Endothelial cell of hepatic sinusoid (primary cell): ENCODE data around the gene MEIOSIN.
"Not testable (repeated sequence)": the region's sequence is repeated elsewhere in the genome, so short reads cannot be mapped to it uniquely, and the experiment has no call there.

ENCODE experiments used
- in situ Hi-C: cut with HindIII; loops from 2 replicates; pipeline ENCODE4 v1.10.0; 2017; ENCODE audit warnings: low sequenced_read_pairs

The MEIOSIN gene

DNA sequence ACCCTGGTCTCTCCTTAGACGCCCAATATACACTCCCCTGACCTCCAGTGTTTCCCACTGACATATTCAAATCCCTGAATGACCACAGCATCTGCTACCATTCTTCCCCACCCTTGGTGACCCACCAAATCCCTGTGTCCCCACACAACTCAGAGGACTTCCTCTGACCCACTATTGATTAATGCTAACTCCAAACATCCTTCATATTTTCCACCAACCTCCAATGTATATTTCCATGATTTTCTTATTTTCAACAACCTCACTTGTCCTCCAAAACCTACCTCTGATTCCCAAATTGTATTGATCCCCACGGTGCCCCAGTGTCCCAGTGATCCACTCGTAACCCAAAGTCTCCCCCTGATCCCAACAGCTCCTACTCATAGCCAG, 59.9 kb downstream of the MEIOSIN start:
- in situ Hi-C loops = no loop called here

DNA sequence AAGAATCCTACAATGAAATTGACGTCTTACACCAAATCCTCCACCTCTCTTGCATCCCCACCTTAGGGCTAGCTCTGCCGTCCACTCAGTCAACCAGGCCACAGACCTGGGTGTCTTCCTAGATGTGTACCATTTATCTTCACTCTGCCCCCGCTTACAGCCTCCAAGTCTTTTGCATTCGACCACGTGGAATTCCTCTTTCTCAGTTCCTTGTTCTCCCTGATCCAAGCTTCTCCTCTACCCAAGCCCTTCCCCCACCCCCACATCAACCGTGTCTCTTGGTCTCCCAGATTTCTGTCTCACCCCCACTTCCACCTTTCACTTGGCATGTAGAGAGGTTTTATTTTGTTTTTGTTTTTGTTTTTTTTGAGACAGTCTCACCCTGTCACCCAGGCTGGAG, 60.6 kb downstream of the MEIOSIN start:
- in situ Hi-C loops = no loop called here

- in situ Hi-C loops = no loop called here
Observed at GRCh38 chr19:45794627-45795026, 61.4 kb downstream of the MEIOSIN start.

DNA sequence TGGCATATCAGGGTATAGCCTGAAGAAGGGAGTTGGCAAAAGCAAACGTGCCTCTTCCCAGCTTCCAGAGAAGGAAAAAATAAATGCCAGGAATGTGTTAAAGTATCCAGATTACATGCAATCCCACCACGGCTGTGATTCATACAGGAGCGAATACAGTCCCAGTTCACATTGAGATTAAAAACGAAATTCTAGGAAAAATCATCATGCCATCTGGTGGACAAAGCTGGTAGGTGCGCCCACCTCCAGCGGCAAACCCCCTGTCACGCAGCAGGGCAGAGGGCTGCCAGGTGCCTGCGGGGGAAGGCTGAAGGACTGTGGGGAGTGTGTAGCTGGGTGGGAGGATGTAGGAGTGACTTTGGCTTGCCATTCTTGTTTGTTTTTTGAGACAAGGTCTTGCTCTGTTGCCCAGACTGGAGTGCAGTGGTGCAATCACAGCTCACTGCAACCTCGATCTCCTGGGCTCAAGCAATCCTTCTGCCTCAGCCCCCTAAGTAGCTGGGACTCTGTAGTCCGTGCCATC, 65.8 kb downstream of the MEIOSIN start:
- in situ Hi-C loops = no loop called here

GRCh38 chr19:45799541-45799940, 66.3 kb downstream of the MEIOSIN start:
- in situ Hi-C loops = not testable (repeated sequence)

GRCh38 chr19:45800070-45800553, 66.9 kb downstream of the MEIOSIN start:
- in situ Hi-C loops = no loop called here

DNA sequence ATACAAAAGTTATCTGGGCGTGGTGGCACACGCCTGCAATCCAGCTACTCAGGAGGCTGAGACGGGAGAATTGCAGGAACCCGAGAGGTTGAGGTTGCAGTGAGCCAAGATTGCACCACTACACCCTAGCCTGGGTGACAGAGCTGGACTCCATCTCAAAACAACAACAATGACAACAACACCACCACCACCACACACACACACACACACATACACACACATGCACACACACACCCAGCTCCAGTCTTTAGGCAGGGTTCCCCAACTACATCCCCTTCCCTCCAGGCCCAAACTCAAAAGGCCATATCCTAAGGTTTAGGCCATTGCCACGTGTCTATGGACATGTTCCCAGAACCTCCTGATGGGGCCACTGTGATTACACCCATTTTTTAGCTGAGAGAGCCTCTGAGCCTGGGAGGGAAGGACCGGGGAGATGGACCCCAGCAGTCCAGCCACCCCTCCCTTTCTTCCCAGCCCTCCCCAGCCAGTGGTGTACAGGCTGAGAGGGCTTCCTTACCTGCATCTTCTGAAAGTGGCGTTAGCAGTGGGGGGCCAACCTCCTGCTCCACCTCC, 68.5 kb downstream of the MEIOSIN start:
- in situ Hi-C loops = no loop called here

- in situ Hi-C loops = no loop called here
Observed at GRCh38 chr19:45804140-45804958, 71.1 kb downstream of the MEIOSIN start.

- in situ Hi-C loops = no loop called here
Observed at GRCh38 chr19:45804959-45805230, 71.7 kb downstream of the MEIOSIN start.

GRCh38 chr19:45805719-45806118, 72.5 kb downstream of the MEIOSIN start:
- in situ Hi-C loops = no loop called here

DNA sequence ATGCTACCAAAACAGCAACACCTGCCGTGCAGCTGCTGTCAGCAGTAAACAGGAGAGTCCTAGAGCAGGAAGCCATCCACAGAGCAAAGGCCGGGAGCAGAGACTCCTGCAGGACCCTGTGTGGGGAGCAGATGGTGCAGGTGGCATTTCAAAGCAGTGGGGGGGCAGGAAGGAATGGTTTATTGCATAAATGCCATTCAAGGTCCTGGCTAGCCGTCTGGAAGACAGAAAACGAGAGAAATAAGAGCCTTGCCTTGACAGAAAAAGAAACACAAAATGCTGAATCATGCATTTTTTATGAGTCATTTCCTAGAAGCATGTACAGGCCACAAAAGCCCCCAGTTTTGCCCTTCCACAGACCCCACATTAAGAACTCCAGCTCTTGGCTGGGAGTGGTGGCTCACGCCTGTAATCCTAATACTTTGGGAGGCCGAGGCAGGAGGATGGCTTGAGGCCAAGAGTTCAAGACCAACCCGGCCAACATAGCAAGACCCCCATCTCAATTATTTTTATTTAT, 76.5 kb downstream of the MEIOSIN start:
- in situ Hi-C loops = no loop called here

DNA sequence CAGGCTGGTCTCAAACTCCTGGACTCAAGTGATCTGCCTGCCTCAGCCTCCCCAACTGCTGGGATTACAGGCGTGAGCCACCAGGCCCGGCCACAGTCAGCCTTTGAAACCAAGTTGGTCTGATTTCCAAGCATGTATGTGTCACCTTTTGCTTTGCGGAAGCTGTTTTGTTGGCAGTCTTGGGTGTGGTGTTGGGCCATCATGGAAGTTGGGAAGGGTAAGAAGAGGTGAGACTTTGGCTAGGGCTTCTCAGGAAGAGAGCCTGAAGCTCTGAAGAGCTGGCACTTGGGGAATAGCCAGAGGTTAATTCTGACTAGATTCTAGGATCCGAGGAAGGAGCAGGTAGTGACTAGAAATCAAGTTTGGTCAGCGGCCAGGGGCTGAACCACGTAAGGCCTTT, 79.1 kb downstream of the MEIOSIN start:
- in situ Hi-C loops = no loop called here
